RWPE1 (cell line): ENCODE data around the gene RASA1.

Experiments used
- CTCF ChIA-PET: fragments of 350-600 bp; sonication (Branson Sonifier 250); formaldehyde crosslinking; extraction: SDS; loops from one replicate; lab custom pipeline; 2021; lab: Yijun Ruan, JAX
- POLR2A ChIA-PET: fragments of 400-600 bp; formaldehyde crosslinking; extraction: SDS; loops from one replicate; lab custom pipeline; 2020; ENCODE audit warnings: antibody characterized with exemption; ENCODE audit not compliant: low non-redundant PET; lab: Yijun Ruan, JAX
- DNase-seq: peaks from one replicate; pipeline ENCODE4 v3.0.0; 2012; ENCODE audit warnings: low spot score
- H3K27ac ChIP-seq: fragments of 450-650 bp; 2 replicates; pipeline ENCODE4 v1.5.1; 2017
- TF ChIP-seq, protein P1 (sequence below): fragments of 450-650 bp; conservative IDR thresholded peaks from 2 replicates; pipeline ENCODE4 v1.5.1; 2017; ENCODE audit warnings: low read depth, mild to moderate bottlenecking

RASA1 gene

DNA sequence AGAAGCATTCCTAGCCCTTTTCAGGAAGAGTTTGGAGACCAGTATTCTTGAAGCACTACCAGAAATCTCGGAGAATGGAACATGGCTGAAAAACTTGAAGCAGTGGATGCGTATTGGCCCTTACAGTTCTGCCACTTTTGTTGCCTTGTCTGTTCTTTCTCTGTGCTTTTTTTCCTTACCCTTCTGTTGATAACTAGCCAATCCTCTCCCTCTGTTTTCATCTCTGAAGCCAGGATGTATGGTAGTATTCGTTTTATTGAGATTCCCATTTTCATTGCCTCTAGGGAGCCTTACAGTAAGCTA is 145.6 kb downstream of the RASA1 start:
- ChIA-PET POLR2A (no interaction called here), CTCF (interaction anchor here (0.7 to 1.7 kb wide), 3 partner anchors 342 to 1277 kb away, joined by 4 to 5 read pairs (median 5); no protein-coding TSS in a partner anchor)
- DNase-seq = no peak
- H3K27ac ChIP-seq = no peak overlapping the region
- TF ChIP-seq, protein P1, sequence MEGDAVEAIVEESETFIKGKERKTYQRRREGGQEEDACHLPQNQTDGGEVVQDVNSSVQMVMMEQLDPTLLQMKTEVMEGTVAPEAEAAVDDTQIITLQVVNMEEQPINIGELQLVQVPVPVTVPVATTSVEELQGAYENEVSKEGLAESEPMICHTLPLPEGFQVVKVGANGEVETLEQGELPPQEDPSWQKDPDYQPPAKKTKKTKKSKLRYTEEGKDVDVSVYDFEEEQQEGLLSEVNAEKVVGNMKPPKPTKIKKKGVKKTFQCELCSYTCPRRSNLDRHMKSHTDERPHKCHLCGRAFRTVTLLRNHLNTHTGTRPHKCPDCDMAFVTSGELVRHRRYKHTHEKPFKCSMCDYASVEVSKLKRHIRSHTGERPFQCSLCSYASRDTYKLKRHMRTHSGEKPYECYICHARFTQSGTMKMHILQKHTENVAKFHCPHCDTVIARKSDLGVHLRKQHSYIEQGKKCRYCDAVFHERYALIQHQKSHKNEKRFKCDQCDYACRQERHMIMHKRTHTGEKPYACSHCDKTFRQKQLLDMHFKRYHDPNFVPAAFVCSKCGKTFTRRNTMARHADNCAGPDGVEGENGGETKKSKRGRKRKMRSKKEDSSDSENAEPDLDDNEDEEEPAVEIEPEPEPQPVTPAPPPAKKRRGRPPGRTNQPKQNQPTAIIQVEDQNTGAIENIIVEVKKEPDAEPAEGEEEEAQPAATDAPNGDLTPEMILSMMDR = no peak

DNA sequence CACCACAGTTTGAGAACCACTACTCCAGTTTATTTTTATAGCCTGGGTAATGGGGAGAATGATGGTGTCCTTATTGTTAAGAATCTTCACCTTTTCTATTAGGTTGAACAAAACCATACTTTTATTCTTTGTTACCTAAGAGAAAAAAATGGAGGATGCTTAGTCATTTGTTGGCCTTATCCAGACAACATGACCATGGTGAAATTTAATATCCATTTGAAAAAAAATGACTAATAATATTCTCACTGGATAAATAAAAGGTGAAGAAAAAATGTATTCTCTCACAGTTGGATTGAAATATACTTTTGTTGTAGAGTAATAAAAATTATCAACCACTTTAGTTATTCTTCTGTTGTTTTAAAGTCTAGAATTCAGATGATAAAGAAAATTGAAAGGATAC is 150.8 kb downstream of the RASA1 start:
- TF ChIP-seq, protein P1 = no peak
- ChIA-PET CTCF (no interaction called here), POLR2A (no interaction called here)
- no peak overlapping the region for H3K27ac ChIP-seq
- DNase-seq = no peak

DNA sequence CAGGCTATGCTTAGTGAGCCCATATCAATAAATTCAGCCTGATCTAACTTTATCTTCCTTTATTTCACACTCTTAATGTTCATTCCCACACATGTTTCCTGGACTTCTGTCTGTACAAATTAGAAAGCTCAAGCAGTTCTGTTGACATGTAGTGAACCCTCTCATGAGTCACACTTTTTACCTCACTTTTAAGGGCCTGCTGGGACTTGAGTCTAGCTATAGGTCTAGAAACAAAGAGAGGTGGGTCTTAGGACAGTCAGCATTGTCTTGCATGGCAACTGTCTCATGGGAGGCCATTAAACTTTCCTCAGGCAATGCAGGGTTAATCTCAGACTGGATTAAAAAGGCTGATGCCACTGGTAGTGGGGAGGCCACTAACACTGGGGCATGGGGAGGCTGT is 153.6 kb downstream of the RASA1 start:
- peak; percentile 57 for DNase-seq
- CTCF ChIA-PET = interaction anchor here (0.8 kb wide), 1 partner anchor 93 kb away, joined by 3 read pairs; no protein-coding TSS in a partner anchor
- POLR2A ChIA-PET = no interaction called here
- no peak overlapping the region; the same call in 1 of the 2 replicates for H3K27ac ChIP-seq
- TF ChIP-seq, protein P1 = no peak

DNA sequence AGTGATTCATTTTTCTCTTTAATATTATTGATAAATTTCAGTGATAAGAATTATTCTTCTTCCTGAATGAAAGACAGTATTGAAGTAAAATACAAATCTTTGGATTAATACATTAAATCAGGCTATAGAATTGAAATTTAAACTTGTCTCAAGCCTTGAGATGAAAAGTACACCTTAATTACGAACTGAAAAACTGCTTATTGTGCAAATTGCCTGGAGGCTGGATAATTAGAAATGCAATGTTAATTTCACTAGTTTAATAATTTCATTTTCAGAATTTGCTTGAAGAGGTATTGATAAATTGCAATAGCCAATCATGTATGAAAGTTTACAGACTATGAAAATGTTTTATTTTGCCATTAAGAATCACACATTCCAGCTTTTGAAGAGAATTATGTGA is 156.1 kb downstream of the RASA1 start:
- CTCF ChIA-PET = interaction anchor here (0.7 to 0.9 kb wide), 2 partner anchors 234 to 1267 kb away, joined by 3 to 5 read pairs; no protein-coding TSS in a partner anchor
- TF ChIP-seq, protein P1 = no peak
- DNase-seq = no peak
- POLR2A ChIA-PET = no interaction called here
- H3K27ac ChIP-seq = no peak overlapping the region

DNA sequence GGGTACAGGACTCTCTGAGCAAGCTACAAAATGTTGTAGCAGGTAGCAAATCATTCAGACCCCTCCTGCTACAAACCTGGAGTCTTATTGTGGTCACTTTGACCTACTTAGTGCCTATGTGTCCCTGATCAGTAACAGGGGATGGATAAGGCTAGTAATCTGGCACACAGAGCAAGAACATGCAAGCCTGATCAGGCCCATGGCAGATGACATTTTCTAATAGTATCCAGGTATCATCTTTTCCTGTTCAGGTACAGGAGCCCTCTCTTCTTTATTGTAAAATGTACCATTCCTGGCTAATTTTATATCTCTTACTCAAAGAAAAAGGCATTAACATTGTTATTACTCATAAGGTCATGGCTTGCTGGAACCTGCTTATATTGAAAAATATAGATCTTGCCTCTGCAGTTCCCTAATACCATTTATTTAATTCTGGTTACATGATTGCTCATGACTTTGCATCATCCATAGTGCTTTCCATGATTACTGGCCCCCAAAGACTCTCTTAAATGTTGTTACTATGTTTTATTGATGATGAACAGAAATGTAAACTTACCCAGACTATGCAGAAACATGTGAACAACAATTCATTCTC is 163.3 kb downstream of the RASA1 start:
- H3K27ac ChIP-seq = no peak overlapping the region
- no peak for DNase-seq
- TF ChIP-seq, protein P1 = no peak
- ChIA-PET CTCF (no interaction called here), POLR2A (no interaction called here)

DNA sequence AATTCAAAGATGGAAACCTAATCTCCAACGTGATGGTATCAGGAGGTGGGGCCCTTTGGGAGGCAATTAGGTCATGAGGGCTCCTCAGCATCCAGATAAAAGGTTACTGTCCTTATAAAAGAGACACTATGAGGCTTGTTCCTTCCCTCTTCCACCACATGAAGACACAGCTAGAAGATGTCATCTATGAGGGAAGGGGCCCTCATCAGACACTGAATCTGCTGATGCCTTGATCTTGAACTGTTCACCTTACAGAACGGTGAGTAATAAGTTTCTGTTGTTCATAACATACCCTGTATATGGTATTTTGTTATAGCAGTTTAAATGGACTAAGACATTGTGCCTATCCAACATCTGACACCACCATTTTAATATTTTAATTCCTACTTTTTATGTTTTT is 164.8 kb downstream of the RASA1 start:
- no peak for DNase-seq
- H3K27ac ChIP-seq = no peak overlapping the region
- POLR2A ChIA-PET = no interaction called here
- TF ChIP-seq, protein P1 = no peak
- CTCF ChIA-PET = no interaction called here
